AG04449 (cell line): ENCODE data around the gene CFAP43.
"Not testable (repeated sequence)": the region's sequence is repeated elsewhere in the genome, so short reads cannot be mapped to it uniquely, and the experiment has no call there.

Source experiments
- CTCF ChIA-PET: fragments of 350-600 bp; formaldehyde crosslinking; extraction: SDS; loops from one replicate; lab custom pipeline; 2021; ENCODE audit warnings: antibody characterized with exemption; lab: Yijun Ruan, JAX
- POLR2A ChIA-PET: fragments of 400-600, 350-600 bp; formaldehyde crosslinking; extraction: SDS; loops from one replicate; lab custom pipeline; 2020; ENCODE audit warnings: antibody characterized with exemption, inconsistent platforms; lab: Yijun Ruan, JAX
- DNase-seq: peaks from one replicate; pipeline ENCODE4 v3.0.0-alpha.2; 2010; ENCODE audit warnings: low read depth, low spot score
- H3K4me3 ChIP-seq: 2 replicates; pipeline ENCODE4 v1.5.1; 2011; ENCODE audit warnings: low read depth, mild to moderate bottlenecking, control low read depth, low read length
- TF ChIP-seq, protein P1 (sequence below): IDR thresholded peaks from one replicate; pipeline ENCODE4 v1.5.1; 2011; ENCODE audit warnings: mild to moderate bottlenecking, moderate library complexity, low read length, control low read depth, inconsistent platforms; ENCODE audit not compliant: insufficient read depth; ENCODE audit errors: missing control alignments

The CFAP43 gene

DNA sequence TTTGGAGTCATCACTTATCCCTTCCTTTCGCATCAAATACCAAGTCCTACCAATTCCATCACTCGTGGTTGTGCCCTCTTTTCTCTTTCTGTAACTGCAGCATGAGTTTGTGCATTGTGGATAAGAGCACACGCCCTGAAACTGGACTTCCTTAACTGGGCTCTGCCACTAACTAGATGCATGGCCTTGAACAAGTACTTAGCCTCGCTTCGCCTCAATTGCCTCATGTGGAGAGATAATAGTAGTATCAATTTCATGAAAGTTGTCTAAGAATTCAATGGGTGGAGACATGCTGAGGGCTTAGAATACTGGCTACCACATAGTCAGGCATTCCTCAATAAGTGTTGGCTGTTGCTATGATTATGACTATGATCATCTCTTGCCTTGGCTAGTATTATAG lies 41.5 kb downstream of the CFAP43 start:
- H3K4me3 ChIP-seq = no peak overlapping the region
- ChIA-PET CTCF (no interaction called here), POLR2A (no interaction called here)
- TF ChIP-seq, protein P1, sequence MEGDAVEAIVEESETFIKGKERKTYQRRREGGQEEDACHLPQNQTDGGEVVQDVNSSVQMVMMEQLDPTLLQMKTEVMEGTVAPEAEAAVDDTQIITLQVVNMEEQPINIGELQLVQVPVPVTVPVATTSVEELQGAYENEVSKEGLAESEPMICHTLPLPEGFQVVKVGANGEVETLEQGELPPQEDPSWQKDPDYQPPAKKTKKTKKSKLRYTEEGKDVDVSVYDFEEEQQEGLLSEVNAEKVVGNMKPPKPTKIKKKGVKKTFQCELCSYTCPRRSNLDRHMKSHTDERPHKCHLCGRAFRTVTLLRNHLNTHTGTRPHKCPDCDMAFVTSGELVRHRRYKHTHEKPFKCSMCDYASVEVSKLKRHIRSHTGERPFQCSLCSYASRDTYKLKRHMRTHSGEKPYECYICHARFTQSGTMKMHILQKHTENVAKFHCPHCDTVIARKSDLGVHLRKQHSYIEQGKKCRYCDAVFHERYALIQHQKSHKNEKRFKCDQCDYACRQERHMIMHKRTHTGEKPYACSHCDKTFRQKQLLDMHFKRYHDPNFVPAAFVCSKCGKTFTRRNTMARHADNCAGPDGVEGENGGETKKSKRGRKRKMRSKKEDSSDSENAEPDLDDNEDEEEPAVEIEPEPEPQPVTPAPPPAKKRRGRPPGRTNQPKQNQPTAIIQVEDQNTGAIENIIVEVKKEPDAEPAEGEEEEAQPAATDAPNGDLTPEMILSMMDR = no peak
- DNase-seq = no peak

DNA sequence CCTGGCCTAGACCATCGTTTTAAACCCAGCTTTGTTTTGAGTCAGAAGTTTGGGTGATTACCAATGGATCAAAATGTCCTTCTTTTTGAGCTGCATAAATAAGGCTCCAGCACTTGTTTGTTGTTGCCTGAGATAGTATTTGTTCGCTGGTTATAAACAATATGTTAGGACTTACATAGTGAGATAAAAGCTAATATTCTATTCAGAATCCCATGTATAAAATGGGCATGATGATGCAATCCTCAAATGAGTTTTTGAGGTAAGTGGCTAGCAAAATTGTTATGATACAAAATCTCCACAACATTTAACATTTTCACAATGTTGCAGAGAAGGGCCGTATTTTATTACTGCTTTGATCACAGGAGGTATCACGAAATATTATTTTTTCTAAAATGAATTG lies 48.5 kb downstream of the CFAP43 start:
- ChIA-PET CTCF (interaction anchor here (0.7 kb wide), 1 partner anchor 296 kb away, joined by 3 read pairs; no protein-coding TSS in a partner anchor), POLR2A (no interaction called here)
- no peak overlapping the region for H3K4me3 ChIP-seq
- DNase-seq = no peak
- TF ChIP-seq, protein P1 = no peak

DNA sequence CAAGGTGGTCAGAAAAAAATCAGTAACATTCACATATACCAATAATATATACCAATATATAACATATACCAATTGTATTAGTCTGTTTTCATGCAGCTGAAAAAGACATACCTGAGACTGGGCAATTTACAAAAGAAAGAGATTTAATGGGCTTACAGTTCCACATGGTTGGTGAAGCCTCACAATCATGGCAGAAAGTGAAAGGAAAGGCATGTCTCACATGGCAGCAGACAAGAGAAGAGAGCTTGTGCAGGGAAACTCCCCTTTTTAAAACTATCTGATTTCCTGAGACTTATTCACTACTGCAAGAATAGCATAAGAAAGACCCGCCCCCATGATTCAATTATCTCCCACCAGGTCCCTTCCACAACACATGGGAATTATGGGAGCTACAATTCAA lies 58.0 kb downstream of the CFAP43 start:
- POLR2A ChIA-PET, H3K4me3 ChIP-seq, DNase-seq, CTCF ChIA-PET: not testable (repeated sequence)

DNA sequence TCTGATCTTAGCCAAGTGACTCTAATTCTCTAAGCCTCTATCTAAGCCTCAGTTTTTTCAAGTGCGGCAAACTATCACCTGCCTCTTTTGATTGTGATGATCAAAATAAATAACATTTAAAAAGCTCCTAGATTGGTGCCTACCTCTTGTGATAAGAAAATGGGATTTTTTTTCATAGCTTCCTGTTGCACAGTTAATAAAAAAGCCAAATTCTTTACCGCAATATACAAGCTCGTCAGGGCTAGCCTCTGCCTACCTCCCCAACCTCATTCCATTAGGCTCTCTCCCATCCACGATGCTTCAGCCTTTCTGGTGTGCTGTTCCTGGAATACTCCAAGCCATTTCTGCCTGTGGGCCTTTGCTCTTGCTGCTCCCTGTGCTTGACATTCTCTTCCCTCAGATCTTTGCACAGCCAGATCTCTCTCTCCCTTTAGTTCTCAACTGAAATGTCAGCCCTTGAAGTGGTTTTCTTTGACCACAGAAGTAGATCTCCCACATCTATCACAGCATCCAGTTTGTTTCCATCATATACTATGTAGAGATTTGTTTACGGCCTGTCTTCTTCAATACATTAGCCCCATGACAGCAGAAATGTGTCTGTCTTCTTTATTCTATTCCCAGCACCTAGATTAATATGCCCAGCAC lies 61.4 kb downstream of the CFAP43 start:
- ChIA-PET POLR2A (no interaction called here), CTCF (no interaction called here)
- TF ChIP-seq, protein P1 = no peak
- no peak for DNase-seq
- H3K4me3 ChIP-seq = no peak overlapping the region

DNA sequence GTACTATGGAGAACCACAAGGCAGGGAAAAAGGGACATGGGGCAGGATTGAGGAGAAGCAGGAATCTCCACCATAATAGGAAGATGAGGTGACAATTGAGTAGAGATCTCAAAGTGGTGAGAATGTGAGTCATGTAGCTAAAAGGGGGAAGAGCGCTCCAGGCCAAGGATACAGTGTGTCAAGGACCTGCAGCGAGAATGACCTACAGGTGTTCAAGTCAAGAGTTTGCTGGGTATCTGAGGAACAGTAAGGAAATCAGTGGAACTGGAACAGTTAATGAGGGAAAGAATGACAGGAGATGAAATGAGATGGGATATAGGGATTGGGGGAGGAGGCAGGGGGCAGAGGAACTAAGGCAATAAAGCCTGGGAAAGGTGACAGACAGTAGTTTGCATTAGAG lies 76.6 kb downstream of the CFAP43 start:
- ChIA-PET CTCF (interaction anchor here (0.6 to 1.3 kb wide), 5 partner anchors 9 to 270 kb away, joined by 3 to 4 read pairs (median 3); no protein-coding TSS in a partner anchor), POLR2A (no interaction called here)
- DNase-seq = no peak
- H3K4me3 ChIP-seq = no peak overlapping the region
- TF ChIP-seq, protein P1 = no peak

DNA sequence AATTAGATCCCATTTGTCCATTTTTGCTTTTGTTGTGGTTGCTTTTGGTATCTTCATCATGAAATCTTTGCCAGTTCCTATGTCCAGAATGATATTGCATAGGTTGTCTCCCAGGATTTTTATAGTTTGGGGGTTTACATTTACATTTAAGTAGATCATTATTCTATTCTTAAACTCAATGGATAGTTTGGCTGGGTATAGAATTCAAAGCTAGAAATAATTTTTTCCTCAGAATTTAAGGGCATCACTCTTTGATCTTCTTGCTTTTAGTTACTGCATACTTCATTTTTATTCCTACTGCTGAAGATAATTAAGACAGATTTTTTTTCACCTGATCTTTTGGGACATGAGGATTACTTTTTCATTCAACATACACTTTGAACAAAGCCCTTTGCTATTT lies 80.4 kb downstream of the CFAP43 start:
- ChIA-PET POLR2A (no interaction called here), CTCF (no interaction called here)
- no peak for DNase-seq
- TF ChIP-seq, protein P1 = no peak
- H3K4me3 ChIP-seq = no peak overlapping the region

DNA sequence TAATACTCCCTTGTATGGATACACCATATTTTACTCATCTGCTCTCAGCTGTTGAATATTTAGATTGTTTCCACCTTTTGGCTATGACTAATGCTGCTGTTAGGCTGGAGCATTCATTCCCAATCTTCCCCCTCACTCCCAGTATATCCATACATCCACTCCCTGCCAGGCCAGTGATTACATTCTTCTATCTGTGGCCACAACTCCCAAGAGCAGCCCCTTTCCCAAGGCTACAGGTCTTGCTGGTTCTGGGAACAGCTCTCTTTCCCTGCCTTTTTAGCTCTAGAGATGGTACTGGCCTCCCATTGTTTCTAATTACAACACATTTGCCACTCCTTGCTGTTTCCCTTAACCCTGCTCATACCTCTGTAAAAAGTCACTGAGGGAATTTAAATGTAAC lies 82.0 kb downstream of the CFAP43 start:
- no peak for DNase-seq
- CTCF ChIA-PET = no interaction called here
- POLR2A ChIA-PET = no interaction called here
- no peak overlapping the region for H3K4me3 ChIP-seq
- TF ChIP-seq, protein P1 = no peak
